HEK293 (cell line): ENCODE results near the gene CKS1B.

Experiments used
- CTCF ChIA-PET: fragments of 350-600 bp; formaldehyde crosslinking; extraction: SDS; loops from one replicate; lab custom pipeline; 2021; ENCODE audit warnings: antibody characterized with exemption; lab: Yijun Ruan, JAX
- POLR2A ChIA-PET: fragments of 300-600 bp; formaldehyde crosslinking; extraction: SDS; loops from one replicate; lab custom pipeline; 2020; ENCODE audit warnings: antibody characterized with exemption, inconsistent platforms; lab: Yijun Ruan, JAX
- H3K27ac ChIP-seq: fragments of 200-500 bp; sonication (Bioruptor generic); 2 replicates; pipeline ENCODE4 v1.5.1; 2014; ENCODE audit warnings: low read depth, low read length, control low read depth, inconsistent platforms; ENCODE audit errors: extremely low read depth
- H3K36me3 ChIP-seq, 2 experiments: fragments of 200-500 bp in 1 of 2; sonication (Bioruptor generic) in 1 of 2; 1 replicate in 1 of 2; 2 replicates in 1 of 2; pipeline ENCODE4 v1.5.1; 2014 to 2017; ENCODE audit warnings: inconsistent platforms in 2 of 2, low read length in 2 of 2; ENCODE audit not compliant: control insufficient read depth in 2 of 2, insufficient read depth in 1 of 2
- H3K4me1 ChIP-seq: fragments of 200-500 bp; sonication (Bioruptor generic); 2 replicates; pipeline ENCODE4 v1.5.1; 2014; ENCODE audit warnings: mild to moderate bottlenecking, low read length, inconsistent platforms; ENCODE audit not compliant: control insufficient read depth, insufficient read depth
- H3K4me3 ChIP-seq: 2 replicates; pipeline ENCODE4 v1.5.1; 2011; ENCODE audit warnings: low read depth, mild to moderate bottlenecking, control low read depth, low read length, moderate library complexity
- H3K9me3 ChIP-seq: fragments of 200-500 bp; sonication (Bioruptor generic); 2 replicates; pipeline ENCODE4 v1.5.1; 2014; ENCODE audit warnings: low read depth, low read length, inconsistent platforms; ENCODE audit not compliant: control insufficient read depth, insufficient read depth
- ATF2 ChIP-seq: fragments of 450-650 bp; formaldehyde crosslinking; IDR thresholded peaks from 2 replicates; pipeline ENCODE4 v1.5.1; 2016; ENCODE audit warnings: missing biosample characterization, missing genetic modification characterization, low read depth
- GLIS1 ChIP-seq: fragments of 450-650 bp; formaldehyde crosslinking; IDR thresholded peaks from 2 replicates; pipeline ENCODE4 v1.5.1; 2016; ENCODE audit warnings: missing biosample characterization, missing genetic modification characterization
- HOXA7 ChIP-seq: sonication (generic); formaldehyde crosslinking; IDR thresholded peaks from 2 replicates; pipeline ENCODE4 v1.8.1; 2022; ENCODE audit warnings: missing genetic modification reagents, borderline replicate concordance
- INSM2 ChIP-seq: fragments of 450-650 bp; formaldehyde crosslinking; IDR thresholded peaks from 2 replicates; pipeline ENCODE4 v1.5.1; 2016; ENCODE audit warnings: missing biosample characterization, missing genetic modification characterization
- KLF1 ChIP-seq: fragments of 450-650 bp; formaldehyde crosslinking; IDR thresholded peaks from 2 replicates; pipeline ENCODE4 v1.5.1; 2016; ENCODE audit warnings: missing biosample characterization, missing genetic modification characterization
- KLF16 ChIP-seq: fragments of 450-650 bp; formaldehyde crosslinking; IDR thresholded peaks from 2 replicates; pipeline ENCODE4 v1.5.1; 2017; ENCODE audit warnings: missing biosample characterization, missing genetic modification characterization
- RBAK ChIP-seq: fragments of 450-650 bp; formaldehyde crosslinking; IDR thresholded peaks from 2 replicates; pipeline ENCODE4 v1.5.1; 2016; ENCODE audit warnings: missing biosample characterization, missing genetic modification characterization
- SALL2 ChIP-seq: fragments of 450-650 bp; formaldehyde crosslinking; IDR thresholded peaks from 2 replicates; pipeline ENCODE4 v1.5.0; 2017; ENCODE audit warnings: missing biosample characterization, mild to moderate bottlenecking, missing genetic modification characterization, borderline replicate concordance
- SETDB1 ChIP-seq: IDR thresholded peaks from one replicate; pipeline ENCODE4 v1.6.1; 2017; ENCODE audit warnings: mild to moderate bottlenecking, low read length, moderate library complexity, mixed read lengths; ENCODE audit not compliant: insufficient read length
- TCF7L2 ChIP-seq: IDR thresholded peaks from 2 replicates; pipeline ENCODE4 v1.6.1; 2011; ENCODE audit warnings: low read depth, mild to moderate bottlenecking, inconsistent platforms, low read length, moderate library complexity, borderline replicate concordance
- TRIM28 ChIP-seq: IDR thresholded peaks from 2 replicates; pipeline ENCODE4 v1.6.1; 2011; ENCODE audit warnings: low read length, control low read depth, borderline replicate concordance
- ZNF175 ChIP-seq: fragments of 450-650 bp; formaldehyde crosslinking; IDR thresholded peaks from 2 replicates; pipeline ENCODE4 v1.5.1; 2016; ENCODE audit warnings: missing biosample characterization, missing genetic modification characterization
- ZNF214 ChIP-seq: fragments of 450-650 bp; formaldehyde crosslinking; IDR thresholded peaks from 2 replicates; pipeline ENCODE4 v1.5.1; 2017; ENCODE audit warnings: missing biosample characterization, mild to moderate bottlenecking, missing genetic modification characterization, borderline replicate concordance
- ZNF221 ChIP-seq: fragments of 450-650 bp; formaldehyde crosslinking; IDR thresholded peaks from 2 replicates; pipeline ENCODE4 v1.5.1; 2017; ENCODE audit warnings: missing biosample characterization, missing genetic modification characterization, borderline replicate concordance
- ZNF37A ChIP-seq: fragments of 450-650 bp; IDR thresholded peaks from 2 replicates; pipeline ENCODE4 v1.5.1; 2018; ENCODE audit warnings: missing biosample characterization, missing genetic modification characterization
- ZNF394 ChIP-seq: fragments of 450-650 bp; formaldehyde crosslinking; IDR thresholded peaks from 2 replicates; pipeline ENCODE4 v1.5.1; 2016; ENCODE audit warnings: missing biosample characterization, missing genetic modification characterization, mild to moderate bottlenecking, moderate library complexity, borderline replicate concordance
- ZNF473 ChIP-seq: fragments of 450-650 bp; formaldehyde crosslinking; IDR thresholded peaks from 2 replicates; pipeline ENCODE4 v1.5.1; 2017; ENCODE audit warnings: missing biosample characterization, missing genetic modification characterization
- ZNF510 ChIP-seq: fragments of 450-650 bp; formaldehyde crosslinking; IDR thresholded peaks from 2 replicates; pipeline ENCODE4 v1.5.1; 2018; ENCODE audit warnings: mild to moderate bottlenecking, missing genetic modification characterization, missing biosample characterization; ENCODE audit not compliant: insufficient replicate concordance
- ZNF521 ChIP-seq: fragments of 450-650 bp; formaldehyde crosslinking; IDR thresholded peaks from 2 replicates; pipeline ENCODE4 v1.5.1; 2017; ENCODE audit warnings: missing biosample characterization, mild to moderate bottlenecking, missing genetic modification characterization
- ZNF624 ChIP-seq: fragments of 450-650 bp; formaldehyde crosslinking; IDR thresholded peaks from 2 replicates; pipeline ENCODE4 v1.5.1; 2017; ENCODE audit warnings: missing biosample characterization, missing genetic modification characterization
- ZNF626 ChIP-seq: fragments of 450-650 bp; sonication (Bioruptor Pico); formaldehyde crosslinking; IDR thresholded peaks from 2 replicates; pipeline ENCODE4 v1.5.1; 2018; ENCODE audit warnings: missing biosample characterization, missing genetic modification characterization, inconsistent platforms
- ZNF791 ChIP-seq: fragments of 450-650 bp; formaldehyde crosslinking; IDR thresholded peaks from 2 replicates; pipeline ENCODE4 v1.5.1; 2016; ENCODE audit warnings: missing biosample characterization, missing genetic modification characterization
- ZSCAN18 ChIP-seq: fragments of 450-650 bp; formaldehyde crosslinking; IDR thresholded peaks from 2 replicates; pipeline ENCODE4 v1.5.1; 2016; ENCODE audit warnings: missing biosample characterization, missing genetic modification characterization
- ZSCAN30 ChIP-seq: fragments of 450-650 bp; IDR thresholded peaks from 2 replicates; pipeline ENCODE4 v1.5.1; 2018; ENCODE audit warnings: missing biosample characterization, mild to moderate bottlenecking, missing genetic modification characterization, moderate library complexity
- TF ChIP-seq, protein P1 (sequence below): fragments of 450-650 bp; formaldehyde crosslinking; IDR thresholded peaks from 2 replicates; pipeline ENCODE4 v1.5.1; 2016; ENCODE audit warnings: missing biosample characterization, missing genetic modification characterization
- TF ChIP-seq, protein P2 (sequence below): fragments of 450-650 bp; formaldehyde crosslinking; IDR thresholded peaks from 2 replicates; pipeline ENCODE4 v1.5.0; 2017; ENCODE audit warnings: missing biosample characterization, missing genetic modification characterization, borderline replicate concordance
- TF ChIP-seq, protein P3 (sequence below): sonication (generic); formaldehyde crosslinking; IDR thresholded peaks from 2 replicates; pipeline ENCODE4 v1.8.1; 2022; ENCODE audit warnings: mild to moderate bottlenecking, moderate library complexity, missing genetic modification reagents

CKS1B gene

DNA sequence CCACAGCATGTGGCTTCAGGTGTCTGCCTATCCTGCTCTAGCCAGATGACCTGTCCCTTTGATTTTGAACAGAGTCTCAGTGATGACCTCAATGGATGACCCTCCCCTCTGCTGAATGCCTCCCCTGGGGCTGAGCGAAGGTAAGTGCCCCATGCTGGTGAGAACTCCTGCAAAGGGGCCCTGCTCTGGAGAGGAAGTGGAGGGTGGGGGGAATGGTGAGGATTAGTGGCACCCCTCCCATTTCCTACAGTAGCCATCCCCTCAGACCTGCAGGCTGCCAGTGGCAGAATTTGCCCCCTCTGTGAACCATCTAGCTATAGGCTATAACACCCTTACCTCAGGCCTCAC lies 34.3 kb upstream of the CKS1B start (continued):
- no peak for TF ChIP-seq ZNF521 (tag by site-specific recombination)
- TF ChIP-seq HOXA7, result no peak
- peak; percentile 80 for TF ChIP-seq GLIS1 (tag by site-specific recombination)
- no peak for TF ChIP-seq ZNF473 (tag by site-specific recombination)
- TF ChIP-seq SETDB1, result no peak
- no peak for TF ChIP-seq SALL2
- TF ChIP-seq, protein P1, sequence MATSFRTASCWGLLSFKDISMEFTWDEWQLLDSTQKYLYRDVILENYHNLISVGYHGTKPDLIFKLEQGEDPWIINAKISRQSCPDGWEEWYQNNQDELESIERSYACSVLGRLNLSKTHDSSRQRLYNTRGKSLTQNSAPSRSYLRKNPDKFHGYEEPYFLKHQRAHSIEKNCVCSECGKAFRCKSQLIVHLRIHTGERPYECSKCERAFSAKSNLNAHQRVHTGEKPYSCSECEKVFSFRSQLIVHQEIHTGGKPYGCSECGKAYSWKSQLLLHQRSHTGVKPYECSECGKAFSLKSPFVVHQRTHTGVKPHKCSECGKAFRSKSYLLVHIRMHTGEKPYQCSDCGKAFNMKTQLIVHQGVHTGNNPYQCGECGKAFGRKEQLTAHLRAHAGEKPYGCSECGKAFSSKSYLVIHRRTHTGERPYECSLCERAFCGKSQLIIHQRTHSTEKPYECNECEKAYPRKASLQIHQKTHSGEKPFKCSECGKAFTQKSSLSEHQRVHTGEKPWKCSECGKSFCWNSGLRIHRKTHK (tag by site-specific recombination), result no peak
- TF ChIP-seq, all 188 proteins: peak for 3

DNA sequence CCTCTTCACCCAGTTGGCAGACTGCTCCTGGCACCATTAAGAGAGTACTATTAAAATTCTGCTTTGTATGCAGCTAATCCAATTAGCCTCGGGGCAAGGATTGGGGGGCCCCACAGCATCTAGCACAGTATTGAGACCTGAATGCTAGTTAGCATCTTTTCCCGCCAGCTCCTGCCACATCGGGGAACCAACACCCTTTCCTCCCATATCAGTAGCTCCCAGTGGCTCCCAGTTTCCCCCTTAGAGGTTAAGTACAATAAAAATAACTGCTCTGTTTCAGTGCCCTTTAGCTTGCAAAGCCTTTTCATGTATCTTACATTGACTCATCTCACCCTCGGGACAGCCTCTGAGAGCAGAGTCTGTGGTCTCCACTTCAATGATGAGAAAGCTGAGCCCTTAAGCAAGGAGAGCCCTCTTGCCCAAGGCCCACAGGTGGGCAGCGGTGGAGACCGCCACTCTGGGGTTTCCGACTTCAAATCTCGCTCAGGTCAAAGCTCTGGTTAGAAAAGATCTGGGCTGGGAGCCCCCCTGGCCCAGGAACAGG lies 33.8 kb upstream of the CKS1B start:
- Histone ChIP-seq H3K4me3 (no peak overlapping the region), H3K4me1 (no peaks in the 10 kb centered on the region), H3K36me3 (peaks cover 0 to 8% of the 10 kb centered on the region in 2 experiments; a peak in 1 of 3 replicates), H3K9me3 (no peaks in the 10 kb centered on the region), H3K27ac (no peak overlapping the region)
- TF ChIP-seq ZNF394 (tag by site-specific recombination) (no peak), ZNF214 (tag by site-specific recombination) (no peak), INSM2 (tag by site-specific recombination) (no peak), KLF1 (tag by site-specific recombination) (no peak), ZNF626 (no peak), TRIM28 (no peak), ZSCAN18 (tag by site-specific recombination) (no peak), TCF7L2 (no peak), ZNF510 (no peak), RBAK (tag by site-specific recombination) (no peak), ZNF37A (tag by site-specific recombination) (no peak), ZSCAN30 (no peak), ZNF221 (tag by site-specific recombination) (no peak), ZNF624 (no peak), ZNF791 (tag by site-specific recombination) (no peak), ZNF175 (no peak), KLF16 (tag by site-specific recombination) (no peak), ATF2 (tag by site-specific recombination) (no peak)
- TF ChIP-seq, protein P2, sequence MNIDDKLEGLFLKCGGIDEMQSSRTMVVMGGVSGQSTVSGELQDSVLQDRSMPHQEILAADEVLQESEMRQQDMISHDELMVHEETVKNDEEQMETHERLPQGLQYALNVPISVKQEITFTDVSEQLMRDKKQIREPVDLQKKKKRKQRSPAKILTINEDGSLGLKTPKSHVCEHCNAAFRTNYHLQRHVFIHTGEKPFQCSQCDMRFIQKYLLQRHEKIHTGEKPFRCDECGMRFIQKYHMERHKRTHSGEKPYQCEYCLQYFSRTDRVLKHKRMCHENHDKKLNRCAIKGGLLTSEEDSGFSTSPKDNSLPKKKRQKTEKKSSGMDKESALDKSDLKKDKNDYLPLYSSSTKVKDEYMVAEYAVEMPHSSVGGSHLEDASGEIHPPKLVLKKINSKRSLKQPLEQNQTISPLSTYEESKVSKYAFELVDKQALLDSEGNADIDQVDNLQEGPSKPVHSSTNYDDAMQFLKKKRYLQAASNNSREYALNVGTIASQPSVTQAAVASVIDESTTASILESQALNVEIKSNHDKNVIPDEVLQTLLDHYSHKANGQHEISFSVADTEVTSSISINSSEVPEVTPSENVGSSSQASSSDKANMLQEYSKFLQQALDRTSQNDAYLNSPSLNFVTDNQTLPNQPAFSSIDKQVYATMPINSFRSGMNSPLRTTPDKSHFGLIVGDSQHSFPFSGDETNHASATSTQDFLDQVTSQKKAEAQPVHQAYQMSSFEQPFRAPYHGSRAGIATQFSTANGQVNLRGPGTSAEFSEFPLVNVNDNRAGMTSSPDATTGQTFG (tag by site-specific recombination), result no peak
- TF ChIP-seq, protein P3, sequence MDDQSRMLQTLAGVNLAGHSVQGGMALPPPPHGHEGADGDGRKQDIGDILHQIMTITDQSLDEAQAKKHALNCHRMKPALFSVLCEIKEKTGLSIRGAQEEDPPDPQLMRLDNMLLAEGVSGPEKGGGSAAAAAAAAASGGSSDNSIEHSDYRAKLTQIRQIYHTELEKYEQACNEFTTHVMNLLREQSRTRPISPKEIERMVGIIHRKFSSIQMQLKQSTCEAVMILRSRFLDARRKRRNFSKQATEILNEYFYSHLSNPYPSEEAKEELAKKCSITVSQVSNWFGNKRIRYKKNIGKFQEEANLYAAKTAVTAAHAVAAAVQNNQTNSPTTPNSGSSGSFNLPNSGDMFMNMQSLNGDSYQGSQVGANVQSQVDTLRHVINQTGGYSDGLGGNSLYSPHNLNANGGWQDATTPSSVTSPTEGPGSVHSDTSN (CRISPR knock-in tag), result no peak
- CTCF ChIA-PET, result interaction anchor here (0.6 to 1.5 kb wide), 5 partner anchors 14 to 381 kb away, joined by 3 to 5 read pairs (median 3); no protein-coding TSS in a partner anchor
- POLR2A ChIA-PET, result no interaction called here
